GM12874 (cell line): Measurements from ENCODE around the gene CNTNAP2.

Source experiments
- TF ChIP-seq, protein P1 (sequence below): IDR thresholded peaks from 2 replicates; pipeline ENCODE4 v1.5.1; 2011; ENCODE audit warnings: low read depth, mild to moderate bottlenecking, control low read depth, low read length, moderate library complexity; ENCODE audit not compliant: insufficient read depth

CNTNAP2 gene

DNA sequence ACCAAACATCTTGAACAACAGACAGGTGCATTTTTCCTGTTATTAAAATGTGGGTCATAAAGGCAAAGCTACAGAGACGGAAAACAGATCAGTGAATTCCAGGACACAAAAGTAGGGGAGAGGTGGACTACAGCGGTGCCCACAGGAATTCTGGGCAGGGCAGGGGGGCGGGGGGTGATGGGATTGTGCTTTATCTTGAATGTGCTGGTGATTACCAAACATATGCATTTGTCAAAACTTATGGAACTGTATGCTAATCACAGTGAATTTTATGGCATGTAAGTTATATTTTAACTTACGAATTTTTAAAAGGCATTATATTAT, 519.4 kb downstream of the CNTNAP2 start:
- TF ChIP-seq, protein P1, sequence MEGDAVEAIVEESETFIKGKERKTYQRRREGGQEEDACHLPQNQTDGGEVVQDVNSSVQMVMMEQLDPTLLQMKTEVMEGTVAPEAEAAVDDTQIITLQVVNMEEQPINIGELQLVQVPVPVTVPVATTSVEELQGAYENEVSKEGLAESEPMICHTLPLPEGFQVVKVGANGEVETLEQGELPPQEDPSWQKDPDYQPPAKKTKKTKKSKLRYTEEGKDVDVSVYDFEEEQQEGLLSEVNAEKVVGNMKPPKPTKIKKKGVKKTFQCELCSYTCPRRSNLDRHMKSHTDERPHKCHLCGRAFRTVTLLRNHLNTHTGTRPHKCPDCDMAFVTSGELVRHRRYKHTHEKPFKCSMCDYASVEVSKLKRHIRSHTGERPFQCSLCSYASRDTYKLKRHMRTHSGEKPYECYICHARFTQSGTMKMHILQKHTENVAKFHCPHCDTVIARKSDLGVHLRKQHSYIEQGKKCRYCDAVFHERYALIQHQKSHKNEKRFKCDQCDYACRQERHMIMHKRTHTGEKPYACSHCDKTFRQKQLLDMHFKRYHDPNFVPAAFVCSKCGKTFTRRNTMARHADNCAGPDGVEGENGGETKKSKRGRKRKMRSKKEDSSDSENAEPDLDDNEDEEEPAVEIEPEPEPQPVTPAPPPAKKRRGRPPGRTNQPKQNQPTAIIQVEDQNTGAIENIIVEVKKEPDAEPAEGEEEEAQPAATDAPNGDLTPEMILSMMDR = no peak

DNA sequence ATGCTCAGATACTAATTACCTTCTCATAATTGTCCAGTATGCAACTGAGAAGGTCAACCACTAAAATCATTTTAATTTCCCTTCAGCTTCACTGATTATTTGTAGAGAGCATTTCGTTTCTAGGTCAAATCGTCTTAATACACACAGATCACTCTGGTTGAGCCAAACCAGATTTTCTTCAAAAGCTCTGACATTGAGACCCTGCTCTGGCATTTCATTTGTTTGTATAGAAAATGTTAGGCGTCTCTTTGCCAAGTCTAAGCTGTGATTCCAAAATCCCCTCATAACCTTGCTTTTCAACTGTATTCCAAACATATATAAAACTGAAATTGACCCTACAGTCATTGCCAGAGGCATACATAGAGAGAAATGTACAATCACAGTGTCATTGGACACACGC, 520.0 kb downstream of the CNTNAP2 start:
- TF ChIP-seq, protein P1 = no peak

DNA sequence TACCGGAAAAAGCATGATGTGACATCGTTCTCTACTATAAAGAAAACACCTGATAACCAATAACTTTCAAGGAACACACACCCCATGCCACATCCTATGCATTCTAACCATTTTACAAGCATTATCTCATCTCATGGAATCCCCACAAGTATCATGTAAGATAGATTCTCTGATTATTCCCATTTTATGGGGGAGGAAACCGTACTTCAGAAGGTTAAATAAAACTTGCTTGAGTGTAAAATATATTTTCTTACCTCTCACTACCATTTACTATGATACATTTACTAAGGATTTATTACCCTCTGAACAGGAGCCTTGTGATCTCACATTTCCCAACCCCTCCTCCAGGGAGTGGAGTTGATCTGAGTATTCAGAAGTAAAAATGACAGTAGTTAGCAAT, 522.7 kb downstream of the CNTNAP2 start:
- TF ChIP-seq, protein P1 = no peak

DNA sequence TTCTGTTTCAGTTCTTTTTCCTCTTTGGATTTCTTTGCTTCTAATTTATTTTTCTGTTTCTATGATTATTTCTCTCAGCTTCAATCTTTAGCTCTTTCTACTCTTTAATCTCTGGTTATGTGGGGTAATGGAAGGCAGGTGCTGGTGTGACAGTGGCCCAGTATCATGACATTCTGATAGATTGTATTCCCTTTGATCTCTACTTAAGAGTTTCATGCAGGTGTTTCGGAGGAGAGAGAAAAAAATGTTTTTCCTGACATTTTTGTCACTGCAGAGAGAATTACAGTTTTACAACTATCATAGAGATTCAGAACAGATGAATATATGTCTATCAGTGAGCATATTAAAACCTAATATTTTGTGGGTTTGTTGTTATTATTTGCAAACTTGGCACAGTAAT, 524.9 kb downstream of the CNTNAP2 start:
- TF ChIP-seq, protein P1 = no peak

DNA sequence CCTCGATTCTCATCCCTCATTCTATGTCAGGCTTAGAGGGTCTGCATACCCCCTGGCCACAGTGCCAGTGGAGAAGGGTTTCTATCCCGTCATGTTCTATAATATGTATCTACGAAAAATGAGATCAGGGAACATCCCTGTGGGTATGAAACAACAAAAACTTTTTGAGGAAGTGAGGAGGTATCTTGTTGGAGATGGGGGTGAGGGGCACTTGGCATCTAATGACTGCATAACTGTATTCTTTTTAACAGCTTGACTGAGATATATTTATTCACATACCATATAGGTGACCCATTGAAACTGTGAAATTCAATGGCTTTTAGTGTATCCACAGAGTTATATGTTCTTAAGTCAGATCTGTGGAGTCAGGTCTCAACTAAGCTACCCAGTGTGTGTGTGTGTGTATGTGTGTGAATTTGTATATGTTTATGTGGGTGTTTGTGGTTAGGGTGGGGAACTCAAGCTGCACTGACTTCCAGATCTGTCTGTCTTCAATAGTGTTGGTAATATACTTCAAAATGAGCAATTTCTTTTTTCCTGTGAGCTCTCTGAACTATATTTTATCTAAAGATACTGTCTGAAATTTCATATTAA, 528.9 kb downstream of the CNTNAP2 start:
- TF ChIP-seq, protein P1 = no peak

DNA sequence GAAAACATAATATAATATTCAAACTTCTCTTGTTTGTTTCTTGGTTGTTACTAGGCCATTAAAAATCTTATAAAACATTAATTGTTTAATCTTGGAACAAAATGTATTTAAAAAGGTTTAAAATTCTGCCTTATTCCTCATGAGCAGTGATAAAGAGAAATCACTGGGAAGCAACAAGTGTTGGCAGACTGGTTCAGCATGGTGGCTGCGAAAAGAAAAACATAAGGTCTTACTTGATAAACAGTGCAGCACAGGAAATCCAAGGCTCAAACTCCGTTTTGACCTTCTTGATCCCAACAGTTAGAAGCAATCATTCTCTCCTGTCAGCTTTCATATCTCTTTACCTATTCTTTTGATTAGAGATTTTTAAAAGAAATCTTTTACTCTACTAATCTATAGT, 530.8 kb downstream of the CNTNAP2 start:
- TF ChIP-seq, protein P1 = no peak

DNA sequence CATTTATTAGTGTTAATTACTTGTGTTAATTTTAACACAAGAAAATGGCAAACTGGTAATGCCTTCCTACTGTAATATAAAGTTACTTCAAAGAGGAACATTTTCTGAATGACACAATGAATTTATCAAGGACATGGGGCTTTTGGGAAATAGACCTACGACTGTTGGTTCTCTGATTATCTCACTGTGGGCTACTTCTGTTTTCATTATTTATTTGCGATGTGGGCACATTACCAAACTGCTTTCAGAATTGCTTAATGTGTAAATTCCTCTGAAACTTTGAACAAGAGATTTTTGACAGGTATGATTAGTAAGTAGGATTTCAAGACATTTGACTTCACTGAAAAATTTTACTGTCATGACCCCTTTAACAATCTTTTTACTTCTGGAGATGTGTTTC, 535.6 kb downstream of the CNTNAP2 start:
- TF ChIP-seq, protein P1 = no peak
